HepG2 (cell line): Measurements from ENCODE around the gene TM4SF4. TPM values are rescaled to one million over a fixed set of nuclear protein-coding genes. Genes with fewer than 3 reads are reported as not detected.

ENCODE experiments used
- CENPBD1 ChIP-seq: sonication (generic); formaldehyde crosslinking; IDR thresholded peaks from 2 replicates; pipeline ENCODE4 v1.8.0; 2022; ENCODE audit warnings: missing genetic modification reagents, low read depth, mild to moderate bottlenecking, borderline replicate concordance
- CREB1 ChIP-seq, 2 experiments: fragments of 450-650 bp in 1 of 2; IDR thresholded peaks; 2 replicates each; pipeline ENCODE4 v1.6.1; 2016 to 2017; ENCODE audit warnings: control low read depth in 1 of 2, mild to moderate bottlenecking in 1 of 2, missing compliant biosample characterization in 1 of 2, missing genetic modification characterization in 1 of 2
- CSRNP1 ChIP-seq: sonication (generic); formaldehyde crosslinking; IDR thresholded peaks from 2 replicates; pipeline ENCODE4 v1.8.1; 2023; ENCODE audit warnings: mild to moderate bottlenecking, missing genetic modification reagents
- EP300 ChIP-seq, 3 experiments: sonication (generic) in 1 of 3; formaldehyde crosslinking in 1 of 3; IDR thresholded peaks; 2 replicates each; pipeline versions ENCODE4 v1.5.1 to v1.6.1; 2011 to 2020; ENCODE audit warnings: low read depth in 2 of 3, low read length in 2 of 3, borderline replicate concordance in 1 of 3, improper control_type of control experiment in 1 of 3, mild to moderate bottlenecking in 1 of 3, missing genetic modification reagents in 1 of 3, moderate library complexity in 1 of 3
- ETV5 ChIP-seq: IDR thresholded peaks from 2 replicates; pipeline ENCODE4 v1.6.1; 2018; ENCODE audit warnings: missing biosample characterization, missing genetic modification reagents, inconsistent platforms, borderline replicate concordance
- NR2F2 ChIP-seq: IDR thresholded peaks from 2 replicates; pipeline ENCODE4 v1.6.1; 2012; ENCODE audit warnings: low read depth, inconsistent platforms, borderline replicate concordance
- ONECUT2 ChIP-seq: sonication (generic); formaldehyde crosslinking; IDR thresholded peaks from 2 replicates; pipeline ENCODE4 v1.4.0; 2020; ENCODE audit warnings: missing genetic modification reagents
- RARA ChIP-seq: IDR thresholded peaks from 2 replicates; pipeline ENCODE4 v1.6.1; 2016; ENCODE audit warnings: missing genetic modification reagents, missing compliant biosample characterization
- RXRA ChIP-seq: sonication (generic); formaldehyde crosslinking; IDR thresholded peaks from 2 replicates; pipeline ENCODE4 v1.5.1; 2020; ENCODE audit warnings: missing genetic modification reagents
- RXRB ChIP-seq: IDR thresholded peaks from 2 replicates; pipeline ENCODE4 v1.6.1; 2016; ENCODE audit warnings: borderline replicate concordance, missing genetic modification reagents, missing compliant biosample characterization
- SALL1 ChIP-seq: sonication (generic); formaldehyde crosslinking; IDR thresholded peaks from 2 replicates; pipeline ENCODE4 v1.8.0; 2022; ENCODE audit warnings: mild to moderate bottlenecking, missing genetic modification reagents
- ZFP1 ChIP-seq: IDR thresholded peaks from 2 replicates; pipeline ENCODE4 v1.6.1; 2016
- ZSCAN29 ChIP-seq: sonication (generic); formaldehyde crosslinking; conservative IDR thresholded peaks from 2 replicates; pipeline ENCODE4 v1.4.0; 2020; ENCODE audit warnings: mild to moderate bottlenecking, missing genetic modification reagents
- polyA plus RNA-seq, 8 experiments: library from polyadenylated mRNA; depleted of rRNA in 3 of 8; stranded (reverse) in 7 of 8; unstranded in 1 of 8; fragments of >200 nt; fragmentation: Illumina TruSeq in 4 of 8; extraction: Trizol in 4 of 8; gene quantifications; 2 replicates each; pipeline versions ENCODE4 v1.2.1 to v1.2.3, GENCODE V29; 2011 to 2016; ENCODE audit warnings: low read depth in 4 of 8, missing spikeins in 1 of 8, mixed read lengths in 1 of 8; ENCODE audit not compliant: insufficient read depth in 1 of 8
- total RNA-seq, 5 experiments: library from RNA; depleted of rRNA; stranded (reverse); fragments of >200 nt; fragmentation: Illumina TruSeq; extraction: Trizol; gene quantifications; 2 replicates each; pipeline ENCODE4 v1.2.3, GENCODE V29; 2016; ENCODE audit warnings: low read depth in 1 of 5
- TF ChIP-seq, protein P1 (sequence below): sonication (generic); formaldehyde crosslinking; conservative IDR thresholded peaks from 2 replicates; pipeline ENCODE4 v1.4.0; 2020; ENCODE audit warnings: mild to moderate bottlenecking, missing genetic modification reagents, moderate library complexity
- TF ChIP-seq, protein P2 (sequence below): sonication (generic); formaldehyde crosslinking; IDR thresholded peaks from 2 replicates; pipeline ENCODE4 v1.4.0; 2020; ENCODE audit warnings: missing genetic modification reagents
- TF ChIP-seq, protein P3 (sequence below): sonication (generic); formaldehyde crosslinking; IDR thresholded peaks from 2 replicates; pipeline ENCODE4 v1.4.0; 2020; ENCODE audit warnings: missing genetic modification reagents

Gene TM4SF4
- total and polyA plus RNA-seq, 2 of the 13 experiments (the other 11 are each of a cell fraction or from before 2014, with no cell fraction given), result 0.63 to 0.95 TPM

DNA sequence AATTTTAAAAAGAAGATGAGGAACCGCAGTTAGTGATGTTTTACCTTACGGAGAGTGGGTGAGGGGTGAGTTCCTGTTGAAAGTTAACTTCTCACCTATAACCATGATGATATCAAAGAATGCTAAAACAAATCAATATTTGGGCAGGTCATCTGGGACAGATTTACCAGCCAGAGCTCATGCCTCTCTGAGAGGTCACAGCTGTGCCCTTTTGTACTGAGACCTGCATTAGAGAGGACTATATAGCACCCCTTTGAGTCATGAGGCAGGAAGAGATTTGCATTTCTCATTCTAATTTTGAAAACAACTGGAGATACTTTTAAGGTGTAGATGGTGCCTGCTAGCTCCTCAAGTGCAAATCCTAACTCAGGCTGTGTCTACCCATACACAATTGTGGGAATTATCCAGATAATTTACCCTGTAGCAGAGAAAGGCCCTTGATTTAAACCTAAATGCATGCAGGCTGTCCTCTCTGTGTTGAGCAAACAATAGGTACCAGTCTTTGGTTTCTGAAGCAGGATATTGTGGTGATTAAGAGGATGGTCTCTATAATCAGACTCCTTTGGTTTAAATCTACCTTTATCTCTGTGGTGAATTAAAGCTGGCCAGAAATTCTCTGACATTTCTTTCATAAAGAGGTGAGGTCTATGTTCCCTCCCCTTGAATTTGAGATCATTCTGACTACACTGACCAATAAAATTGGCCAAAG is 5.8 kb upstream of the TM4SF4 start (continued):
- TF ChIP-seq, protein P1, sequence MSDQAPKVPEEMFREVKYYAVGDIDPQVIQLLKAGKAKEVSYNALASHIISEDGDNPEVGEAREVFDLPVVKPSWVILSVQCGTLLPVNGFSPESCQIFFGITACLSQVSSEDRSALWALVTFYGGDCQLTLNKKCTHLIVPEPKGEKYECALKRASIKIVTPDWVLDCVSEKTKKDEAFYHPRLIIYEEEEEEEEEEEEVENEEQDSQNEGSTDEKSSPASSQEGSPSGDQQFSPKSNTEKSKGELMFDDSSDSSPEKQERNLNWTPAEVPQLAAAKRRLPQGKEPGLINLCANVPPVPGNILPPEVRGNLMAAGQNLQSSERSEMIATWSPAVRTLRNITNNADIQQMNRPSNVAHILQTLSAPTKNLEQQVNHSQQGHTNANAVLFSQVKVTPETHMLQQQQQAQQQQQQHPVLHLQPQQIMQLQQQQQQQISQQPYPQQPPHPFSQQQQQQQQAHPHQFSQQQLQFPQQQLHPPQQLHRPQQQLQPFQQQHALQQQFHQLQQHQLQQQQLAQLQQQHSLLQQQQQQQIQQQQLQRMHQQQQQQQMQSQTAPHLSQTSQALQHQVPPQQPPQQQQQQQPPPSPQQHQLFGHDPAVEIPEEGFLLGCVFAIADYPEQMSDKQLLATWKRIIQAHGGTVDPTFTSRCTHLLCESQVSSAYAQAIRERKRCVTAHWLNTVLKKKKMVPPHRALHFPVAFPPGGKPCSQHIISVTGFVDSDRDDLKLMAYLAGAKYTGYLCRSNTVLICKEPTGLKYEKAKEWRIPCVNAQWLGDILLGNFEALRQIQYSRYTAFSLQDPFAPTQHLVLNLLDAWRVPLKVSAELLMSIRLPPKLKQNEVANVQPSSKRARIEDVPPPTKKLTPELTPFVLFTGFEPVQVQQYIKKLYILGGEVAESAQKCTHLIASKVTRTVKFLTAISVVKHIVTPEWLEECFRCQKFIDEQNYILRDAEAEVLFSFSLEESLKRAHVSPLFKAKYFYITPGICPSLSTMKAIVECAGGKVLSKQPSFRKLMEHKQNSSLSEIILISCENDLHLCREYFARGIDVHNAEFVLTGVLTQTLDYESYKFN, result peak; percentile 77
- TF ChIP-seq ETV5 (CRISPR knock-in tag) (peak; percentile 21; the same call in 1 of the 2 replicates), CENPBD1 (CRISPR knock-in tag) (no peak), RXRB (CRISPR knock-in tag) (peak; percentile 26; the same call in 1 of the 2 replicates), CREB1 (IDR thresholded peaks at IDR 0.05) (no peak), CREB1 (CRISPR knock-in tag; IDR thresholded peaks at IDR 0.05) (0 out of 2 replicates have a peak, but pooled peaks have one; percentile 25), ZSCAN29 (0 out of 2 replicates have a peak, but pooled peaks have one; percentile 35), NR2F2 (0 out of 2 replicates have a peak, but pooled peaks have one; percentile 26), EP300 (IDR thresholded peaks at IDR 0.05; ENCODE audit: low read depth in 2 of 2, low read length in 2 of 2) (0 out of 4 replicates have a peak, but pooled peaks of 1 of the 2 experiments have one; percentile 18), EP300 (CRISPR knock-in tag; IDR thresholded peaks at IDR 0.05; ENCODE audit: borderline replicate concordance) (no peak), RARA (peak; percentile 27; the same call in 1 of the 2 replicates), ONECUT2 (CRISPR knock-in tag) (peak; percentile 76), ZFP1 (CRISPR knock-in tag) (no peak), CSRNP1 (CRISPR knock-in tag) (no peak), SALL1 (CRISPR knock-in tag) (peak; percentile 48; the same call in 1 of the 2 replicates), RXRA (no peak)
- TF ChIP-seq, protein P2, sequence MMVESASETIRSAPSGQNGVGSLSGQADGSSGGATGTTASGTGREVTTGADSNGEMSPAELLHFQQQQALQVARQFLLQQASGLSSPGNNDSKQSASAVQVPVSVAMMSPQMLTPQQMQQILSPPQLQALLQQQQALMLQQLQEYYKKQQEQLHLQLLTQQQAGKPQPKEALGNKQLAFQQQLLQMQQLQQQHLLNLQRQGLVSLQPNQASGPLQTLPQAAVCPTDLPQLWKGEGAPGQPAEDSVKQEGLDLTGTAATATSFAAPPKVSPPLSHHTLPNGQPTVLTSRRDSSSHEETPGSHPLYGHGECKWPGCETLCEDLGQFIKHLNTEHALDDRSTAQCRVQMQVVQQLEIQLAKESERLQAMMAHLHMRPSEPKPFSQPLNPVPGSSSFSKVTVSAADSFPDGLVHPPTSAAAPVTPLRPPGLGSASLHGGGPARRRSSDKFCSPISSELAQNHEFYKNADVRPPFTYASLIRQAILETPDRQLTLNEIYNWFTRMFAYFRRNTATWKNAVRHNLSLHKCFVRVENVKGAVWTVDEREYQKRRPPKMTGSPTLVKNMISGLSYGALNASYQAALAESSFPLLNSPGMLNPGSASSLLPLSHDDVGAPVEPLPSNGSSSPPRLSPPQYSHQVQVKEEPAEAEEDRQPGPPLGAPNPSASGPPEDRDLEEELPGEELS (CRISPR knock-in tag), result 0 out of 2 replicates have a peak, but pooled peaks have one; percentile 30
- TF ChIP-seq, protein P3, sequence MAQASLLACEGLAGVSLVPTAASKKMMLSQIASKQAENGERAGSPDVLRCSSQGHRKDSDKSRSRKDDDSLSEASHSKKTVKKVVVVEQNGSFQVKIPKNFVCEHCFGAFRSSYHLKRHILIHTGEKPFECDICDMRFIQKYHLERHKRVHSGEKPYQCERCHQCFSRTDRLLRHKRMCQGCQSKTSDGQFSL, result no peak
- TF ChIP-seq, all 625 proteins: peak for 19
